Raji (cell line): Measurements from ENCODE around the gene NFIX.

Experiments used
- POLR2A ChIP-seq: IDR thresholded peaks from 2 replicates; pipeline ENCODE4 v1.6.1; 2011; ENCODE audit warnings: low read depth, low read length, control low read depth; ENCODE audit not compliant: insufficient read depth

The NFIX gene

DNA sequence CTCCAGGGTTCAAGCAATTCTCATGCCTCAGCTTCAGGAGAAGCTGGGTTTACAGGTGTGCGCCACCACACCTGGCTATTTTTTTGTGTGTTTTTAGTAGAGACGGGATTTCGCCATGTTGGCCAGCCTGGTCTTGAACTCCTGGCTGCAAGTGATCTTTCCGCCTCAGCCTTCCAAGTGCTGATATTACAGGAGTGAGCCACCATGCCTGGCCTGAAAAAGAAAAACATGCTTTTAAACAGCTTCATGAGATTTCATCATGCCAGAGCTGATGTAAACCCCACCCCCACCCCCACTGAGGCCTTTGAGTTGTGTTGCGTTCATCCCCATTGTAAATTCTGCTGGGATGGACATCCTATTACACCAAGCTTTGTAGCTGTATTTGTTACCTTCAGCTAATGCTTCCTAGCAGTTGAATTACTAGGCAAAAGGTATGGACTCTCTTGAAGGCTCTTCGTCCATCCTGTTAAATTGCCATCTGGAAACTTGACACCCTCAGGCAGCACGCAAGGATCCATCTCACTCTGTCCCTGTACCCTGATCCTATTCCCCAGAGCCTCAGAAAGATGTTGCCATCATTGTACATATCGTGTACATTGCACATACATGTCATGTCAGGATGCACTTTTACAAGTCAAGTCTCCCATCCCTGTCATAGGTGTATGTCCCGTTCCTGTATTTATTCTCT lies 47.3 kb downstream of the NFIX start:
- TF ChIP-seq POLR2A: no peak

GRCh38 chr19:13043285-13043684 lies 48.0 kb downstream of the NFIX start:
- no peak for TF ChIP-seq POLR2A

DNA sequence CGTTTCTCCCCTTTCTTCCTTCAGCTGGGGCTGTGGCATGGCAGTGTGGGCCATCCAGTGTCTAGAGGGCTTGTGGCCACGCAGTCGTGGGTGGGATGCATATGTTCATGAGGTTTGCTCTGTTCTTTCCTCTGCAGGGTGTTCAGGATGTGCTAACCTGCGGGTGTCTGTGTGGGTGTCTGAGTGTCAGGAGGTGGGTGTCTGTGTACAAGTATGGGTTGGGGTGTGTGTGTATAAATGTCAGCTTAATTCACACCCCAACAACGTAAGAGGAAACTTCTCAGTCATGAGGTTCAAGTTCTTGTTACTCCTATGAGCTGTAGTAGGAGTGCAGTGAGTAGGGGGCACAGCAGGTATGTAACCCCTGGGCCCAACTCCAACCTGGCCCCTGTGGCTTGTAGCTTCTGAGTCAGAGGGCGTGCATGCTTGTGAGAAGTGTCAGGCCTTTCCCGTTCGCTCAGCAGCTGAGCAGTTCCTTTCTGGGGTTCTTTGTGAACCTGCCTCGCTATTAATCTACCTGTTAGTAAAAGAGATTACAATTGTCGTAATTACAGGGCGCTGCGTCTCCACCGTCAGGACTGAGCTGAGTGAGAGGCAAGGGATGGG lies 49.1 kb downstream of the NFIX start:
- TF ChIP-seq POLR2A: no peak

- no peak for TF ChIP-seq POLR2A
These were observed 50.5 kb downstream of the NFIX start for GRCh38 chr19:13045812-13046211.

- TF ChIP-seq POLR2A: no peak
These were observed 52.1 kb downstream of the NFIX start for GRCh38 chr19:13047374-13047773.

- no peak for TF ChIP-seq POLR2A
These were observed 55.0 kb downstream of the NFIX start for GRCh38 chr19:13050274-13050673.

DNA sequence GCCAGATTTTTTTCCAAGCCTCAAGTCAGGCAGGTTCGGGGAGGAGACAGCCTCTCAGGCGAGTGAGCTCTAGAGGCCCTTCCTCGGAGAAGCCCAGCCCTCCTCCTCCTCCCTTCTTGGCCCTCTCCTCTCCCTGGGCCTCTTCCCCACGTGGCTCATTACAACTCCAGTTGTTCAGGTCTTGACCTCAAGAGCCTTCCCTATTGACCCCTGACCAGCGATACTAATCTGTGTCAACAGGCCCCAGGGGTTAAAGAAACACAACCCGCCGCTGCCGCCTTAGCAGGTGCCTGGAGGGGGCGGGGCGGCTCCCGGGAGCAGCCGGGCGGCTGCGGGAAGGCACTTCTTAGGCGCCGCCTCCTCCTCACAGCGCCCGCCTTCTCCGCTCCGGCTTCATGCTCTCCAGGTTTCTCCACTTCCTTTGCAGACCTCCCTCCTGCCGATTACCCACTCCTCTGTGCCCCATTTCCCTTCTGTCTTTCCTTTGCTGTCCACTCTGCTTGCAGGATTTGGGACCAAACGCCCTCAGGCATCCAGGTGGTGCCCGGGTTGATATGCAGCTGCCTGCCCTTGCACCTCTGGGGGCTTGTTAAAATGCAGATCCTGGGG lies 56.4 kb downstream of the NFIX start:
- TF ChIP-seq POLR2A: no peak

GRCh38 chr19:13052447-13053175 lies 57.3 kb downstream of the NFIX start:
- no peak for TF ChIP-seq POLR2A

- no peak for TF ChIP-seq POLR2A
These were observed 58.0 kb downstream of the NFIX start for GRCh38 chr19:13053238-13053637.

GRCh38 chr19:13053761-13054625 lies 58.7 kb downstream of the NFIX start:
- no peak for TF ChIP-seq POLR2A

- TF ChIP-seq POLR2A: no peak
These were observed 59.4 kb downstream of the NFIX start for GRCh38 chr19:13054626-13055212.

DNA sequence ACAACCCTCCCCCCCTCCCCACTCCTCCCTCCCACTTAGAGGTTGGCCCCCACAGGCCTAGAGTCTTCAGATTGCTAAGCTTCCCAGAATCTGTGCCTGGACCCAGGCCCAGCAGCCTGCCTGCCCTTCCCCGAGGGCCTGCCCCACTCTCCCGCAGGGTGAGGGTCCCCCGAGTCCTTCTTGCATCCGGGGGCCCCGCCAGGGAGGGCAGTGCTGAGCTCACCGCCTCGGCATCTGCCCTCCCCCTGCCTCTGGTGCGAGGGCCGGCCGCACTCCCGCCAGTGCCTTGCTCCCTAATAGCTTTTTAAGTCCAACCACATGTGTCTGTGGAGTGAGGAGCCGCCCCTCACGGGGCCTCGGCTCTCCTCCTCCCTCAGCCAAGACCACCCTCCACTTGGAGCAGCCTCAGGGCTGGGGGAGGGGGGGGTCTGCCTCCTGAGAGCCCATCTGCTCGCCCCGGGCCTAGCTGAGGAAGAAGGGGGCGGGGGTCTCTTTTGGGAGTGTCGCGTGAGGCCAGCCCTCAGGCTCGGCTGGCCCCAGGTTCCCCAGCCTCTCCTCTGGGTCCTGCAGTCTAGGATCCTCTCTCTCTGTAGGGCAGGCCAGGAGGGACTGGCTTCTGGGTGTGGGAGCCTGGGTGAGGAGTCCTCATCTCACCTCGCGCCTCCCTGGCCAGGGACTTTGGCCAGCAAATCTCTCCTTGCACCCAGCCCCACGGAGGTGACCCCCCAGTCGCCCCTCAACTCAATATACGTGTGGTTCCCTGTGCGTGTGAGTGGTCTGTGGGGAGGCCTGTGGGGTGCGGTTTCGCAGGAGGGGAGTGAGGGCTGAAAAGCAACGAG lies 60.2 kb downstream of the NFIX start:
- TF ChIP-seq POLR2A: no peak

- no peak for TF ChIP-seq POLR2A
These were observed 60.9 kb downstream of the NFIX start for GRCh38 chr19:13056052-13056660.
